ENCODE measurements around the gene IL15.

Gene IL15

DNA sequence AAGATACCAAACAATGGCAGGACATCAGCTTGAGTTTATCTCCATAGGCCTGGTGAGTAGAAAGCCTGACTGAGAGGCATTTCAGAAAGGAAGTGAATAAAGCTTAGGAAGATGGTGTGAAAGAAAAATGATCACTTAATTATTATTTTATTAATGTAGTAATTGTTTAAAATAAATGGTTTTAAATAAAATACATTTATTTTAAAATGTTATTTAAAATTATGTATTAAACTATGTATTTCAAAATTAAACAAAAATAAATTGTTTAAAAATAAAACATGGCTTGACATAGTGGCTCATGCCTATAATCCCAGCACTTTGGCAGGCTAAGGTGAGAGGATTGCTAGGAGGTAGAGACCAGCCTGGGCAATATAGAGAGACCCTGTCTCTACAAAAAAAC lies 145.8 kb downstream of the IL15 start:
- Histone ChIP-seq H3K4me3 (ENCODE audit: low read depth in 1 of 2, low read length in 2 of 2) (no peak overlapping the region), H3K27me3 (ENCODE audit: low read depth, low read length) (no peaks in the 10 kb centered on the region), H3K4me1 (ENCODE audit: control insufficient read depth in 1 of 2, insufficient read depth in 2 of 2, low read length in 2 of 2) (no peaks in the 10 kb centered on the region), H3K27ac (ENCODE audit: low read length) (no peak overlapping the region), H3K36me3 (ENCODE audit: control insufficient read depth in 1 of 2, insufficient read depth in 2 of 2, low read length in 2 of 2) (no peaks in the 10 kb centered on the region), H3K9me3 (ENCODE audit: control insufficient read depth in 1 of 2, low read length in 2 of 2) (no peaks in the 10 kb centered on the region)

Measured in muscle layer of duodenum (tissue), 2 donors.